Right lobe of liver (tissue), 6 donors: ENCODE measurements around the gene EIF2D. TPM values are rescaled to one million over a fixed set of nuclear protein-coding genes. Genes with fewer than 3 reads are reported as not detected.
A peak's percentile ranks its signal among the peaks of the same experiment; 100 is the strongest.

Experiments used
- ATAC-seq, 4 donors: fragments of 200-7000 bp; cut with Tn5 transposase; one replicate each; pipeline ENCODE4 v1.9.1; 2020; ENCODE audit warnings: mild to moderate bottlenecking in 4 of 4, moderate library complexity in 4 of 4
- DNase-seq, 3 donors: peaks; one replicate each; pipeline ENCODE4 v3.0.0-alpha.2; 2020
- H3K27ac ChIP-seq, 3 donors: fragments of 200-600 bp; one replicate each; pipeline ENCODE4 v1.8.0; 2022
- H3K27me3 ChIP-seq, 2 donors: fragments of 200-600 bp; one replicate each; pipeline ENCODE4 v1.8.0; 2022
- H3K36me3 ChIP-seq, 4 donors: fragments of 200-600 bp; sonication (generic) in 1 of 4; one replicate each; pipeline versions ENCODE4 v1.5.1 to v1.8.0; 2017 to 2022; ENCODE audit warnings: control low read depth in 1 of 4
- H3K4me1 ChIP-seq, 4 donors: fragments of 200-600 bp; sonication (generic) in 1 of 4; one replicate each; pipeline versions ENCODE4 v1.5.1 to v1.8.0; 2017 to 2022; ENCODE audit warnings: control low read depth in 1 of 4
- H3K4me3 ChIP-seq, 3 donors: fragments of 200-600 bp; one replicate each; pipeline ENCODE4 v1.8.0; 2022
- H3K9me3 ChIP-seq, 4 donors: fragments of 200-600 bp; sonication (generic) in 1 of 4; one replicate each; pipeline versions ENCODE4 v1.5.1 to v1.8.0; 2017 to 2022; ENCODE audit warnings: control low read depth in 1 of 4
- CTCF ChIP-seq, 4 donors: fragments of 200-600 bp in 3 of 4; fragments of 450-650 bp in 1 of 4; IDR thresholded peaks; one replicate each; pipeline versions ENCODE4 v1.5.1 to v1.8.0; 2016 to 2022; ENCODE audit warnings: antibody characterized with exemption in 4 of 4, mild to moderate bottlenecking in 2 of 4
- POLR2A ChIP-seq: fragments of 450-650 bp; IDR thresholded peaks from one replicate; pipeline ENCODE4 v1.6.1; 2017; ENCODE audit warnings: antibody characterized with exemption, mild to moderate bottlenecking
- WGBS: methylation state at CpG from one replicate; pipeline ENCODE4 v1.1.6; 2018; ENCODE audit warnings: low coverage, low lambda C conversion rate; ENCODE audit not compliant: insufficient coverage; ENCODE audit errors: missing lambda C conversion rate; 5-methylcytosine and 5-hydroxymethylcytosine counted together
- intact Hi-C, 2 donors: fragments of 100-400 bp; cut with DNase I; formaldehyde crosslinking; loops; one replicate each; pipeline versions ENCODE4 v1.11.2 to v1.14.1; 2022
- long read RNA-seq: library from polyadenylated mRNA; unstranded; transcript quantifications from one replicate; pipeline ENCODE4 v2.0.0, GENCODE V29; 2019
- total RNA-seq, 6 experiments: library from RNA; depleted of rRNA in 2 of 6; stranded (reverse); fragments of >200 nt in 2 of 6; fragmentation: NEBNext Ultra II Directional in 3 of 6; extraction: Animal tissue kit (Norgen Biotek cat#: 25700) in 3 of 6; gene quantifications; one replicate each; pipeline versions ENCODE4 v1.1.0 to v1.2.4, GENCODE V29; 2016 to 2023
- donor health status: DM: no; HTN: yes; CAD: no.
- donor health status: DM: no; HTN: no; CAD: no.
- donor health status: DM: no; HTN: no; CAD: no.
- donor health status: DM: no; HTN: yes; CAD: no.
- donor health status: DM: no; HTN: yes; CAD: no.

Gene EIF2D
- total RNA-seq, result 10 to 100 TPM; 18.4 to 29.3 (median 24.4) TPM
- long read RNA-seq, transcript EIF2D-201 (15 exons, 2,005 nt), result major isoform, 5 of 6 reads
- long read RNA-seq, partial matches to known transcripts, result 1 of 6 reads
- long read RNA-seq, other reads (novel, unspliced or antisense), result 0 of 6 reads

- peak; percentile 90 for TF ChIP-seq POLR2A
- peak; percentile 98 to 99 (median 98) for TF ChIP-seq CTCF (IDR thresholded peaks at IDR 0.05)
- intact Hi-C loops, result no loop called here
- DNase-seq (peak; percentile 94 to 96 (median 95)), ATAC-seq (peak; percentile 99 to 100 (median 100))
- peak within 1 kb of the TSS; percentile 63 to 88 (median 78) for H3K4me3 ChIP-seq
- peaks cover 0 to 9% (median 3%) of the 10 kb centered on the region in 4 donors for H3K4me1 ChIP-seq
- H3K36me3 ChIP-seq, result peaks cover 0 to 19% (median 4%) of the 10 kb centered on the region in 4 donors
- no peaks in the 10 kb centered on the region for H3K9me3 ChIP-seq
- no peaks in the 10 kb centered on the region for H3K27me3 ChIP-seq
- WGBS, result 12% methylated on average over 31 of the region's 48 CpGs
- peak within 1 kb of the TSS; percentile 74 to 85 (median 83) for H3K27ac ChIP-seq
These were observed at the start of gene EIF2D for GRCh38 chr1:206612129-206612876. EIF2D (minus strand) TSS chr1:206612465; CDS start chr1:206612342, 123 bp downstream.

GRCh38 chr1:206661161-206661820, 49.0 kb upstream of the EIF2D start:
- Histone ChIP-seq H3K36me3 (no peaks in the 10 kb centered on the region), H3K4me3 (no peak overlapping the region), H3K9me3 (no peaks in the 10 kb centered on the region), H3K27ac (no peak overlapping the region), H3K4me1 (peaks cover 0 to 32% (median 5%) of the 10 kb centered on the region in 4 donors), H3K27me3 (no peaks in the 10 kb centered on the region)
- no peak for ATAC-seq
- TF ChIP-seq POLR2A (no peak), CTCF (IDR thresholded peaks at IDR 0.05) (no peak)
- DNase-seq, result no peak
- WGBS, result 95% methylated on average over 6 of the region's 11 CpGs
- intact Hi-C loops, result no loop called here

- TF ChIP-seq CTCF (IDR thresholded peaks at IDR 0.05) (no peak), POLR2A (no peak)
- H3K27me3 ChIP-seq, result no peaks in the 10 kb centered on the region
- H3K36me3 ChIP-seq, result no peaks in the 10 kb centered on the region
- no peaks in the 10 kb centered on the region for H3K9me3 ChIP-seq
- ATAC-seq (no peak), DNase-seq (no peak)
- H3K27ac ChIP-seq, result peak overlapping the region in 2 of 3 donors; percentile 36 to 52
- intact Hi-C loops, result no loop called here
- 100% methylated on average over 4 of the region's 4 CpGs for WGBS
- H3K4me3 ChIP-seq, result no peak overlapping the region
- H3K4me1 ChIP-seq, result peaks cover 0 to 26% (median 5%) of the 10 kb centered on the region in 4 donors
These were observed 47.9 kb upstream of the EIF2D start for GRCh38 chr1:206660136-206660535.

GRCh38 chr1:206658981-206659273, 46.7 kb upstream of the EIF2D start:
- DNase-seq (no peak), ATAC-seq (peak in 3 of 4 donors; percentile 5 to 28 (median 12))
- peaks cover 0 to 15% (median 5%) of the 10 kb centered on the region in 4 donors for H3K4me1 ChIP-seq
- WGBS, result 33% methylated on average over 7 of the region's 7 CpGs
- no peaks in the 10 kb centered on the region for H3K9me3 ChIP-seq
- peak overlapping the region; percentile 33 to 73 (median 68) for H3K27ac ChIP-seq
- TF ChIP-seq POLR2A (no peak), CTCF (IDR thresholded peaks at IDR 0.05) (no peak)
- H3K36me3 ChIP-seq, result no peaks in the 10 kb centered on the region
- H3K27me3 ChIP-seq, result no peaks in the 10 kb centered on the region
- H3K4me3 ChIP-seq, result peak overlapping the region in 1 of 3 donors; percentile 8
- intact Hi-C loops, result no loop called here
